SHP77 treated with DMSO at 0.1 percent for 48 hours (cell line): ENCODE measurements around the gene CEP128.

Experiments
- DNase-seq: peaks from one replicate; lab custom pipeline; 2025; lab: John Stamatoyannopoulos, UW

The CEP128 gene

GRCh38 chr14:80607430-80608190, 333.9 kb downstream of the CEP128 start:
- DNase-seq, result no peak

GRCh38 chr14:80606347-80606772, 335.2 kb downstream of the CEP128 start:
- DNase-seq, result no peak

- DNase-seq, result no peak
These were observed 336.0 kb downstream of the CEP128 start for GRCh38 chr14:80605536-80605935.

- DNase-seq, result no peak
These were observed 338.6 kb downstream of the CEP128 start for GRCh38 chr14:80602946-80603345.

GRCh38 chr14:80587096-80587724, 354.3 kb downstream of the CEP128 start:
- DNase-seq, result peak; percentile 14

- no peak for DNase-seq
These were observed 355.4 kb downstream of the CEP128 start for GRCh38 chr14:80586131-80586530.

GRCh38 chr14:80585506-80585835, 356.1 kb downstream of the CEP128 start:
- no peak for DNase-seq

- no peak for DNase-seq
These were observed 356.6 kb downstream of the CEP128 start for GRCh38 chr14:80584744-80585505.

- DNase-seq, result no peak
These were observed 363.9 kb downstream of the CEP128 start for GRCh38 chr14:80577599-80577998.

GRCh38 chr14:80576401-80576800, 365.1 kb downstream of the CEP128 start:
- DNase-seq, result no peak

GRCh38 chr14:80575763-80576162, 365.8 kb downstream of the CEP128 start:
- no peak for DNase-seq

GRCh38 chr14:80572666-80573065, 368.9 kb downstream of the CEP128 start:
- no peak for DNase-seq

GRCh38 chr14:80570930-80571298, 370.6 kb downstream of the CEP128 start:
- no peak for DNase-seq

- DNase-seq, result no peak
These were observed 373.5 kb downstream of the CEP128 start for GRCh38 chr14:80567905-80568536.

- DNase-seq, result no peak
These were observed 376.5 kb downstream of the CEP128 start for GRCh38 chr14:80565001-80565400.

GRCh38 chr14:80564051-80564450, 377.5 kb downstream of the CEP128 start:
- DNase-seq, result no peak

- DNase-seq, result no peak
These were observed 380.5 kb downstream of the CEP128 start for GRCh38 chr14:80560800-80561657.

- no peak for DNase-seq
These were observed 387.4 kb downstream of the CEP128 start for GRCh38 chr14:80554139-80554538.

- DNase-seq, result no peak
These were observed 392.4 kb downstream of the CEP128 start for GRCh38 chr14:80549141-80549540.

GRCh38 chr14:80545935-80546854, 395.3 kb downstream of the CEP128 start:
- DNase-seq, result no peak

GRCh38 chr14:80544366-80544765, 397.2 kb downstream of the CEP128 start:
- no peak for DNase-seq
